ENCODE measurements around the gene ANO1. TPM values are rescaled to one million over a fixed set of nuclear protein-coding genes. Genes with fewer than 3 reads are reported as not detected.
A peak's percentile ranks its signal among the peaks of the same experiment; 100 is the strongest.

The ANO1 gene
- polyA plus RNA-seq, 1 donor (not counting 4 experiments of a cell fraction or from before 2014, with no cell fraction given) = 45.2 TPM

DNA sequence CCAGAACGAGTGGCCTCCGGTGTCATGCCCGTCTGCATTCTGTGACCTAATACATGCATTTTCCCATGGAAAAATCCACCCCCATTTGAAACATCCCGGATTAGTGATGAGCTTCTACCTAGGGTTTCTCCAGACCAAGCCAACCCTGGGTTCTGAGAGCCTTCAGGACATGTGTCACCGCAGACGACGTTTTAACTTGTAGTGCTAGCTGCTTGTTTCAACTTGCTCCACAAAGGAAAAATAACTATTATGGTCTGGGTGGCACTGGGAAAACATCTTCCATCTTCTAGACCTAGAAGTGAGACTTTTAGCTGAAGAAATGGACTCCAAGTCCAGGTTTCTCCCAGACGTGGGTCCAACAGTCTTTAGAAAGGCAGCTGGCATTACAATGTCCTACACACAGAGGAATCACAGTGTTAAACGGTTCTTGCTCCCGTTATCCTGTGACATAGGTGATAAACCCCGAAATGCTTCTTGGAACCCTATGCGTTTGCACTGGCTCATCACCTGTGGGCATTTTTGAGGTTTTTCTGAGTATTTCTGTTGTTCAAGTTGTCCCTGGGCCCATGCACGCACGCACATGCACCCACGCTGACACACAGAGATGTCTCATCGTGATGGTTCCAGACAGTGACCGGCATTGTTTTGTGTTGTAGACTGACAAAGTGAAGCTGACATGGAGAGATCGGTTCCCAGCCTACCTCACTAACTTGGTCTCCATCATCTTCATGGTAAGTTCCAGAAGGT lies 78.3 kb downstream of the ANO1 start:
- Histone ChIP-seq H3K4me2 (ENCODE audit: control insufficient read depth, extremely low read depth, insufficient read depth, low read depth, low read length) (peak overlapping the region; percentile 65), H3K9me3 (ENCODE audit: control insufficient read depth, low read depth, low read length) (no peaks in the 10 kb centered on the region), H3K4me1 (ENCODE audit: control insufficient read depth, extremely low read depth, insufficient read depth, low read length) (peaks cover 45% of the 10 kb centered on the region), H3K79me2 (ENCODE audit: control insufficient read depth, insufficient read depth, low read length) (no peaks in the 10 kb centered on the region), H3K4me3 (ENCODE audit: control insufficient read depth in 2 of 3, extremely low read depth in 1 of 3, insufficient read depth in 2 of 3, low read depth in 1 of 3, low read length in 3 of 3) (peak overlapping the region in 1 of 3 experiments; percentile 25), H3K9me1 (ENCODE audit: control insufficient read depth, extremely low read depth, insufficient read depth, low read length) (no peaks in the 10 kb centered on the region), H2AFZ (ENCODE audit: control insufficient read depth, low read length) (peak overlapping the region; percentile 40), H3K27me3 (ENCODE audit: control insufficient read depth, extremely low read depth, insufficient read depth, low read length) (no peaks in the 10 kb centered on the region), H3K36me3 (ENCODE audit: control insufficient read depth in 2 of 2, extremely low read depth in 1 of 2, insufficient read depth in 2 of 2, low read length in 2 of 2) (peaks cover 0 to under 1% of the 10 kb centered on the region in 2 experiments), H3K9ac (ENCODE audit: control insufficient read depth, extremely low read depth, insufficient read depth, low read length) (peak overlapping the region; percentile 42), H4K20me1 (ENCODE audit: control insufficient read depth, extremely low read depth, insufficient read depth, low read length) (no peaks in the 10 kb centered on the region), H3K27ac (ENCODE audit: control insufficient read depth, insufficient read depth, low read length) (peak overlapping the region; percentile 84)
- TF ChIP-seq EZH2 (IDR thresholded peaks at IDR 0.05; ENCODE audit: low read length) = no peak
- TF ChIP-seq, protein P1, sequence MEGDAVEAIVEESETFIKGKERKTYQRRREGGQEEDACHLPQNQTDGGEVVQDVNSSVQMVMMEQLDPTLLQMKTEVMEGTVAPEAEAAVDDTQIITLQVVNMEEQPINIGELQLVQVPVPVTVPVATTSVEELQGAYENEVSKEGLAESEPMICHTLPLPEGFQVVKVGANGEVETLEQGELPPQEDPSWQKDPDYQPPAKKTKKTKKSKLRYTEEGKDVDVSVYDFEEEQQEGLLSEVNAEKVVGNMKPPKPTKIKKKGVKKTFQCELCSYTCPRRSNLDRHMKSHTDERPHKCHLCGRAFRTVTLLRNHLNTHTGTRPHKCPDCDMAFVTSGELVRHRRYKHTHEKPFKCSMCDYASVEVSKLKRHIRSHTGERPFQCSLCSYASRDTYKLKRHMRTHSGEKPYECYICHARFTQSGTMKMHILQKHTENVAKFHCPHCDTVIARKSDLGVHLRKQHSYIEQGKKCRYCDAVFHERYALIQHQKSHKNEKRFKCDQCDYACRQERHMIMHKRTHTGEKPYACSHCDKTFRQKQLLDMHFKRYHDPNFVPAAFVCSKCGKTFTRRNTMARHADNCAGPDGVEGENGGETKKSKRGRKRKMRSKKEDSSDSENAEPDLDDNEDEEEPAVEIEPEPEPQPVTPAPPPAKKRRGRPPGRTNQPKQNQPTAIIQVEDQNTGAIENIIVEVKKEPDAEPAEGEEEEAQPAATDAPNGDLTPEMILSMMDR (optimal IDR thresholded peaks at IDR 0.05 in 1 of 3, IDR thresholded peaks at IDR 0.05 in 1 of 3, conservative IDR thresholded peaks at IDR 0.05 in 1 of 3; ENCODE audit: extremely low read depth in 1 of 3, insufficient read depth in 2 of 3, low read length in 3 of 3) = no peak
- DNase-seq (ENCODE audit: low read depth, low spot score) = peak; percentile 86
- peak; percentile 97 for FAIRE-seq
- dilution Hi-C loops (cut with MboI; ENCODE audit: extremely low pct_ligation_motif_present, low sequenced_read_pairs) = no loop called here

DNA sequence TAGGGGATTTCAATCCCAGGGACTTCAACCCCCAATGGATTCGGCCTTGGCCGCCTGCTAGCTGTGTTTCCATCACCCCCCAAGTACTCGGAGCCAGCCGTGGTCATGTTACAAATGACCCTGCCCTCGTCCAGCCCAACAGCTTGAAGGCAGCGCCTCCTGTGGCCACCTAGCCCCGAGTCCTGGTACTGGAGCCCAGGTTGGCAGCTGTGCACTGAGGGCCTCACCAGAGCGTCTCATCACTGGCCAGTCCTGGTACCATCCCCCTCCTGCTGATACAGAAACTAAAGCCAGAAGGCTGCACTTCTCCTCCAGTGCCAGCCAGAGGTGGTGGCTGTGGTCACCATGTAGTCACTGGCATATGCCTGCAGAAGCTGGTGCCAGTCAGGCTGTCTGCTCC lies 80.1 kb downstream of the ANO1 start:
- H3K36me3 ChIP-seq (ENCODE audit: control insufficient read depth in 2 of 2, extremely low read depth in 1 of 2, insufficient read depth in 2 of 2, low read length in 2 of 2) = peaks cover 0 to 5% of the 10 kb centered on the region in 2 experiments
- H3K27me3 ChIP-seq (ENCODE audit: control insufficient read depth, extremely low read depth, insufficient read depth, low read length) = no peaks in the 10 kb centered on the region
- no peaks in the 10 kb centered on the region for H4K20me1 ChIP-seq (ENCODE audit: control insufficient read depth, extremely low read depth, insufficient read depth, low read length)
- H3K4me2 ChIP-seq (ENCODE audit: control insufficient read depth, extremely low read depth, insufficient read depth, low read depth, low read length) = no peak overlapping the region
- no peaks in the 10 kb centered on the region for H3K79me2 ChIP-seq (ENCODE audit: control insufficient read depth, insufficient read depth, low read length)
- no peak for FAIRE-seq
- no peaks in the 10 kb centered on the region for H3K9me3 ChIP-seq (ENCODE audit: control insufficient read depth, low read depth, low read length)
- TF ChIP-seq EZH2 (IDR thresholded peaks at IDR 0.05; ENCODE audit: low read length) = no peak
- TF ChIP-seq, protein P1 (optimal IDR thresholded peaks at IDR 0.05 in 1 of 3, IDR thresholded peaks at IDR 0.05 in 1 of 3, conservative IDR thresholded peaks at IDR 0.05 in 1 of 3; ENCODE audit: extremely low read depth in 1 of 3, insufficient read depth in 2 of 3, low read length in 3 of 3) = peak; percentile 25 to 38 (median 31)
- no peak overlapping the region for H3K4me3 ChIP-seq (ENCODE audit: control insufficient read depth in 2 of 3, extremely low read depth in 1 of 3, insufficient read depth in 2 of 3, low read depth in 1 of 3, low read length in 3 of 3)
- dilution Hi-C loops (cut with MboI; ENCODE audit: extremely low pct_ligation_motif_present, low sequenced_read_pairs) = no loop called here
- peaks cover 45% of the 10 kb centered on the region for H3K4me1 ChIP-seq (ENCODE audit: control insufficient read depth, extremely low read depth, insufficient read depth, low read length)
- peak overlapping the region; percentile 4 for H3K27ac ChIP-seq (ENCODE audit: control insufficient read depth, insufficient read depth, low read length)
- H3K9me1 ChIP-seq (ENCODE audit: control insufficient read depth, extremely low read depth, insufficient read depth, low read length) = no peaks in the 10 kb centered on the region
- no peak for DNase-seq (ENCODE audit: low read depth, low spot score)
- no peak overlapping the region for H3K9ac ChIP-seq (ENCODE audit: control insufficient read depth, extremely low read depth, insufficient read depth, low read length)
- H2AFZ ChIP-seq (ENCODE audit: control insufficient read depth, low read length) = no peak overlapping the region

Measured in keratinocyte (primary cell).